LNCAP (cell line): Measurements from ENCODE around the gene LRRC8E.

ENCODE experiments used
- CTCF ChIP-seq: fragments of 450-650 bp; IDR thresholded peaks from 2 replicates; pipeline ENCODE4 v1.5.1; 2017; ENCODE audit warnings: mild to moderate bottlenecking

Gene LRRC8E

GRCh38 chr19:7879111-7879807, 9.1 kb upstream of the LRRC8E start:
- no peak for TF ChIP-seq CTCF

- no peak for TF ChIP-seq CTCF
These were observed 8.5 kb upstream of the LRRC8E start for GRCh38 chr19:7879836-7880235.

- no peak for TF ChIP-seq CTCF
These were observed 6.4 kb upstream of the LRRC8E start for GRCh38 chr19:7881910-7882309.

GRCh38 chr19:7883105-7883504, 5.2 kb upstream of the LRRC8E start:
- TF ChIP-seq CTCF = no peak

GRCh38 chr19:7883796-7884570, 4.3 kb upstream of the LRRC8E start:
- no peak for TF ChIP-seq CTCF

GRCh38 chr19:7885818-7886217, 2.5 kb upstream of the LRRC8E start:
- TF ChIP-seq CTCF = no peak

- no peak for TF ChIP-seq CTCF
These were observed 734 bp upstream of the LRRC8E start for GRCh38 chr19:7887408-7888144.
